C4-2B (cell line): Measurements from ENCODE around the gene MYMK.

Experiments used
- H3K27ac ChIP-seq: fragments of 450-650 bp; 2 replicates; pipeline ENCODE4 v1.5.1; 2017
- ZFX ChIP-seq: fragments of 450-650 bp; IDR thresholded peaks from 2 replicates; pipeline ENCODE4 v1.6.1; 2017
- TF ChIP-seq, protein P1 (sequence below): fragments of 450-650 bp; conservative IDR thresholded peaks from 2 replicates; pipeline ENCODE4 v1.5.1; 2017; ENCODE audit warnings: mild to moderate bottlenecking

The MYMK gene

GRCh38 chr9:133521122-133522072, 3.4 kb downstream of the MYMK start:
- TF ChIP-seq, protein P1, sequence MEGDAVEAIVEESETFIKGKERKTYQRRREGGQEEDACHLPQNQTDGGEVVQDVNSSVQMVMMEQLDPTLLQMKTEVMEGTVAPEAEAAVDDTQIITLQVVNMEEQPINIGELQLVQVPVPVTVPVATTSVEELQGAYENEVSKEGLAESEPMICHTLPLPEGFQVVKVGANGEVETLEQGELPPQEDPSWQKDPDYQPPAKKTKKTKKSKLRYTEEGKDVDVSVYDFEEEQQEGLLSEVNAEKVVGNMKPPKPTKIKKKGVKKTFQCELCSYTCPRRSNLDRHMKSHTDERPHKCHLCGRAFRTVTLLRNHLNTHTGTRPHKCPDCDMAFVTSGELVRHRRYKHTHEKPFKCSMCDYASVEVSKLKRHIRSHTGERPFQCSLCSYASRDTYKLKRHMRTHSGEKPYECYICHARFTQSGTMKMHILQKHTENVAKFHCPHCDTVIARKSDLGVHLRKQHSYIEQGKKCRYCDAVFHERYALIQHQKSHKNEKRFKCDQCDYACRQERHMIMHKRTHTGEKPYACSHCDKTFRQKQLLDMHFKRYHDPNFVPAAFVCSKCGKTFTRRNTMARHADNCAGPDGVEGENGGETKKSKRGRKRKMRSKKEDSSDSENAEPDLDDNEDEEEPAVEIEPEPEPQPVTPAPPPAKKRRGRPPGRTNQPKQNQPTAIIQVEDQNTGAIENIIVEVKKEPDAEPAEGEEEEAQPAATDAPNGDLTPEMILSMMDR = no peak
- TF ChIP-seq ZFX = no peak

GRCh38 chr9:133520121-133520835, 4.5 kb downstream of the MYMK start:
- no peak for TF ChIP-seq ZFX
- TF ChIP-seq, protein P1 = no peak
- H3K27ac ChIP-seq = no peak overlapping the region

More at GRCh38 chr9:133521122-133522072, 3.4 kb downstream of the MYMK start:
- no peak overlapping the region for H3K27ac ChIP-seq

DNA sequence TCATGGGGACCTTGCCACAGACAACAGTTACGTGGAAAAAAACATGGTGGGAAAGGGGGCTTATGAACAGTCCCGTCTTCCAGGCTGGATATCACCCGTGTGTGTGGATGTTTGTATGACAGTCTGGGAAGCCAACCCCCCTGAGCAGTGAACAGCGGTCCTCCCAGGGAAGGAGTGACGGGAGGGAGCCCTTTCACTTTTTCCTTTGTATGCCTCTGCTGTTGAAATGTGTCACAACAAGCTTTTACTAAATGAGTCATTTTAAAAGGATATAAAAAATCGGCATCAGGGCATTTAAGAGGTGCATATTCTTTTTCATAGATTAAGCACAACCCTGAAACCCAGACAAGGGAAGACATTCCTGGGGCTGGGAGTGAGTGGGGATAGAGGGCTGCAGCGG, 5.1 kb downstream of the MYMK start:
- no peak overlapping the region for H3K27ac ChIP-seq
- no peak for TF ChIP-seq ZFX
- TF ChIP-seq, protein P1 = no peak

DNA sequence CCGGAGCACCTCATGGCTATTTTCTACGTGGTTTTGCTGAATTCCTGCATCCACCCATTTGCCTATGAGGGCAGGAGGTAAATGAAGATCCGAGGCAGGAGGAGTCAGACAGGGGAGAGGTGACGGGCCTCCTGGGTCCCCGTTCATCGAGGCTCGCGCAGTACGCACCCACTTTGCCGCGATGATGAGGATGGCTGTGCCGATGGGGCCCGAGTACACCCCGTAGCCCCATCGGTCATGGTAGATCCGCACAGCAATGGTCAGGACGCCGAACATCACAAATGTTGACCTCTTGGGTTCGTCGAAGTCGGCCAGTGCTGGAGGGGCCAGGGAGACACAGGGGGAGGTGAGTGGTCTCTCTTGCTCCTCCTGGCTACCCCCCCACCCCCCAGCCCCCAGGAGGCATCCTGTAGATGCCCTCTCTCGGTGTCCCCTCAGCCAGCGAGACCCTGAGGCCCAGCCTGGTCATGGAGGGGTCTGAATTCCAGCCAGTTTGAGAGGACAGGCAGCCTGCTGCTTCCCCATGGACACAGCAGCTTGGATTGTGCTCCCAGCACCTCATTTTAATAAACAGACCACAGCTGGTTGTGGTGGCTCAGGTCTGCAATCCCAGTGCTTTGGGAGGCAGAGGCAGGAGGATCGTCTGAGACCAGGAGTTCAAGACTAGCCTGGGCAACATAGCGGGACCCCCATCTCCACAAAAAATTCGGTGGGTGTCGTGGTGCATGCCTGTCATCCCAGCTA, 5.9 kb downstream of the MYMK start:
- no peak for TF ChIP-seq ZFX
- TF ChIP-seq, protein P1 = no peak
- H3K27ac ChIP-seq = no peak overlapping the region

DNA sequence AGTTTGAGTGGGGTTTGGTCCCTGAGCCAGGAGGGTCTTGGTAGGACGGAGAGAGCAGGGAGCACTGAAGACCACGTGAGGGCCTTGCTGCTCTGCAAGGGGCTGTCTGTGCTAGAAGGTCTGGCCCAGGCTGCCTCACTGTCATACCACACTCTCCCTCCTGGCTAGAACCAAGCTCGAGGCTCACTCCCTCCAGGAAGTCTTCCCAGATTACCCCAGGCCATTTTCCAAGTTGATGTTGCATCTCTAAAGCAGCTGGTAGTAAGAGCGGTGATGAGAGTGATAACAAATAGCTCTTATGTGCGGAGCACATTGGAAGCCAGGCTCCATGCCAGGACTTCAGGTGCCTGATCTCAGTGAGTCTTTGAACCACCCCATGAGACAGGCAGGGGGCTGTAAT, 6.6 kb downstream of the MYMK start:
- no peak overlapping the region for H3K27ac ChIP-seq
- TF ChIP-seq ZFX = no peak
- TF ChIP-seq, protein P1 = no peak

GRCh38 chr9:133517711-133518110, 7.0 kb downstream of the MYMK start:
- H3K27ac ChIP-seq = no peak overlapping the region
- TF ChIP-seq ZFX = no peak
- TF ChIP-seq, protein P1 = no peak
